NT2/D1 (cell line): ENCODE results near the gene FAF1.

Experiments used
- SUZ12 ChIP-seq: IDR thresholded peaks from 2 replicates; pipeline ENCODE4 v1.6.1; 2011; ENCODE audit not compliant: insufficient read length, insufficient read depth; ENCODE audit errors: extremely low read depth
- ZNF274 ChIP-seq: IDR thresholded peaks from 2 replicates; pipeline ENCODE4 v1.6.1; 2011; ENCODE audit warnings: mild to moderate bottlenecking, low read depth, low read length

DNA sequence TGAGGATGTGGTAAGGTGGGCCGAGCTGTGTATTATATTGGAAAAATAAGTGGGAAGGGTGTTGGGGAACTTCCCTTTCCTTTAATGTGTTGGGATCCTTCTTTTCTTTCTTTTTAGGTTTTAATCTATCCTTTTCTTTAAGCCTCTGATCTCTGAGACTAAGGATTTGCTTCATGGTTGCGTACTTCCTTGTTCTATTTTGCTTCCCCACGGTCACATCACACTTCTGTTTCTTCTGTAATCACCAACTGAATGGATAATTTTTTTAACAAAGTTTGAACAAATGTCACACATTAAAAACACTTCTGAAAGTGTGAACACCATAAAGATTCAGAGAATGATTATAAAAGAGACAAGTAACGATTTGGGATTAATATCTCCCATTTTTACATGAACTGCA lies 554.3 kb downstream of the FAF1 start:
- TF ChIP-seq ZNF274 (no peak), SUZ12 (no peak)
